Hematopoietic multipotent progenitor cell (in vitro differentiated cells): Measurements from ENCODE around the gene TAF8. TPM values are rescaled to one million over a fixed set of nuclear protein-coding genes. Genes with fewer than 3 reads are reported as not detected.
"Not testable (repeated sequence)": the region's sequence is repeated elsewhere in the genome, so short reads cannot be mapped to it uniquely, and the experiment has no call there.

Experiments used
- DNase-seq, 3 donors: peaks; one replicate each; pipeline ENCODE4 v3.0.0-alpha.2; 2011 to 2015; ENCODE audit warnings: low read depth in 2 of 3, low spot score in 2 of 3
- total RNA-seq: library from RNA; depleted of rRNA; stranded (reverse); fragments of >200 nt; gene quantifications from one replicate; pipeline ENCODE4 v1.2.3, GENCODE V29; 2012

Gene TAF8, protein sequence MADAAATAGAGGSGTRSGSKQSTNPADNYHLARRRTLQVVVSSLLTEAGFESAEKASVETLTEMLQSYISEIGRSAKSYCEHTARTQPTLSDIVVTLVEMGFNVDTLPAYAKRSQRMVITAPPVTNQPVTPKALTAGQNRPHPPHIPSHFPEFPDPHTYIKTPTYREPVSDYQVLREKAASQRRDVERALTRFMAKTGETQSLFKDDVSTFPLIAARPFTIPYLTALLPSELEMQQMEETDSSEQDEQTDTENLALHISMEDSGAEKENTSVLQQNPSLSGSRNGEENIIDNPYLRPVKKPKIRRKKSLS
- 32.0 TPM for total RNA-seq

DNA sequence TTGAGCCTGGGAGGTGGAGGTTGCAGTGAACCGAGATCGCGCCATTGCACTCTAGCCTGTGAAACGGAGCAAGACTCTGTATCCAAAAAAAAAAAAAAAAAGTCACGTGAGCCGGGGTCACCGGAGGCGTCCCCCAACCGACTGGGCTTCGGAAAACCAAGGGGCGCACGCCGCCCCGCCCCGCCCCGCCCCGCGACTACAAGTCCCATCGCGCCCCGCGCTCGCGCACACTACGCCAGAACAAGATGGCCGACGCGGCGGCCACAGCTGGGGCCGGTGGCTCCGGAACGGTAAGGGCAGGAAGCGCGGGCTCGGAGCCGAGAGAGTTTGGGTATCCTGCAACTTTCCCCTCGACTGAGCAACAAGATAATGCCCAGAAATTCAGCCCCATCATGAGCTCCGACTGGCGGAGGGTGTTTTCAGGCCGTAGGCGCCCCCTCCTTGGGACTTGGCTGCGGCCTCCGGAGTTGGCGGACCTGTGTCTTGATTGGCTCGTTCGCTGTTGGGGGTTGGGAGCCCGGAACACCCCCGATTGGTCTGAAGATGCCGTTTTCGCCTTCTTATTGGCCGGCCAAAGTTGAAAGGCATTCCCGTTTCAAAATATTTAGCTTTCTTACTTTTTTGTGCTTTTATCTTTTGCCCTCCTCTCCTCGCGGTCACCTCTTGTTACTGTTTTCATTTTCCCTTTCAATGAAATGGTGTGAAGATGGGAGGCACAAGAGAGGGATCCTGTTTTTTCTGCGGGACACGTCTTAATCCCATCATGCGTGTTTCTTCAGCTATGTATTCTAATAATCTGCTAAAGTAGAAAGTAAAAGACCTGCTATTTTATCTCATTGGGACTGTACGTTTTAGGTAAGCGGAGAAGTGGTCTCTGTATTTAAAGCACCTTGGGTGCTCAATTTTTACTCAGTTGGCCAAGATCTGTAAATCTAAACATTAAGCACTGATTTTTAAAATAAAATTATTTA lies at the start of gene TAF8:
TAF8 (plus strand) TSS at position 228 of the 971 bp plus-strand sequence; CDS start at position 246, 18 bp downstream.
- DNase-seq: peak; percentile 83 to 94 (median 93)

DNA sequence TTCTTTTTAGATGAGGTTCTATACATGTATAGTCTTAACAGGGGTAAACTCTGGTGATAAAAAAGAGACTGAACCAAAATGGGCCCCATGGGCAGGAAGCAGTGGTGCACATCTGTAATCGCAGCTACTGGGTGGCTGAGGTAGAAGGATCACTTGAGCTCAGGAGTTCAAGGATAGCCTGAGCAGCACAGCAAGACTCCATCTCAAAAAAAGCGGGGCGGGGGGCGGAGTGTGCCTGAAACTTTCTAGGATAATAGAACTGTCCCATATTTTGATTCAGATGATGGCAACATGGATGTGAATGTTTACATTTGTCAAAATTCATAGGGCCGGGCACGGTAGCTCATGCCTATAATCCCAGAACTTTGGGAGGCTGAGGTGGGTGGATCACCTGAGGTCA lies 48.8 kb upstream of the TAF8 start:
- DNase-seq: no peak

DNA sequence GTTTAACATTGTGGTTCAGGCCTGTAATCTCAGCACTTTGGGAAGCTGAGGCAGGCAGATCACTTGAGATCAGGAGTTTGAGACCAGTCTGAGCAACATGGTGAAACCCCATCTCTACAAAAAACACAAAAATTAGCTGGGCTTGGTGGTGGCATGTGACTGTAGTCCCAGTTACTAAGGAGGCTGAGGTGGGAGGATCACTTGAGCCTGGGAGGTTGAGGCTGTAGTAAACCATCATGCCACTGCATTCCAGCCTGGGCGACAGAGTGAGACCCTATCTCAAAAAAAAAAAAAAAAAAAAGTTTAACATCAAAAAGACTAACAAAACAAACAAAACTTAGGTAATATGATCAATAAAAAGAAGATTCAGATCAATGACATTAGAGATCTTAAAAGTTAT lies 46.7 kb upstream of the TAF8 start:
- not testable (repeated sequence) for DNase-seq

DNA sequence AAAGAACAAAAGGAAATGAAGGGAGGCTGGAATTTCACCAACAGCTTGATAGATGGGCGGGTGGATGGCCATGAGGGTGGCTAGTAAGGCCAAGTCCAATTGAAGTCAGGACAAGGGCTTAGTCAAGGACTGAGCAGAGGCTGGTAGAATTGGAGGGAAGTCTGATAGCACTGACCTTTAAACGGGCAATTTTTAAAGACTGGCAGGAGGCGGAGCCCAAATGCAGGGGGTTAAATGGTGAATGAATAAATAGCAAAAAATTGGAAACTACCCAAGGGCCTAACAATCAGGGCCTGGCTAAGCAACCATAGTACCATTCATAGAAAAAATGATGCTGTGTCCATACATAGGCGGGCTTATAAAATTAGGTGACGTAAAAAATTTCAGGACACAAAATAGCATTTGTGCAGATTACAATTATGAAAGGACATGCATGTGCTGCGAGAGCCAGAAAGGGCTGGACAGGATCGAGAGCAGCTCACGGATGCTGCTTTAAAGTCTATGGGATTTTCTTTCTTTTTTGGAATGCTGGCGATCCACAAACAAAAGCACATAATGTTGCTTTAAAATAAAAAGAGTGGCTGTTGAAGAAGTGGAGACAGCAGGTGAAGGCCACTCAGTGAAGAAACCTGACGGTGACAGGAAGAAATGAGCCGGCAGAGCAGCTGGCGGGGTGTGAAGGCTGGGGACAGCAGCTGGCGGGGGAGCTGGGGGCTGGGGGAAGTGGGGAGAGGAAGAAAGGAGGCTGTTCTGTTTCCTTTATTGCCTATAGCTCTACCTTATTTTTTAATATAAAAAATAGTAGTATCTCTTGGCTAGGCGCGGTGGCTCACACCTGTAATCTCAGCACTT lies 42.8 kb upstream of the TAF8 start:
- peak in 2 of 3 donors; percentile 38 to 73 for DNase-seq

DNA sequence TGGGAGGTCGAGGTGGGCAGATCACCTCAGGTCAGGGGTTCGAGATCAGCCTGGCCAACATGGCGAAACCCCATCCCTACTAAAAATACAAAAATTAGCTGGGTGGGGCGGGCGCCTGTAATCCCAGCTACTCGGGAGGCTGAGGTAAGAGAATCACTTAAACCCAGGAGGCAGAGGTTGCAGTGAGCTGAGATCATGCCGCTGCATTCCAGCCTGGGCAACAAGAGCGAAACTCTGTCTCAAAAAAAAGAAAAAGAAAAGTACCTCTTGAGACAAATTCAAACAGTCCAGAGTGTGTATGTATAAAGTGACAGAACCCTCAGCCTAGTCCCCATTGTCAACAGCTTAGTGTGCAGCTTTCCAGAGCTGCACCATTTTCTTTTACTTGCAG lies 42.2 kb upstream of the TAF8 start:
- not testable (repeated sequence) for DNase-seq

DNA sequence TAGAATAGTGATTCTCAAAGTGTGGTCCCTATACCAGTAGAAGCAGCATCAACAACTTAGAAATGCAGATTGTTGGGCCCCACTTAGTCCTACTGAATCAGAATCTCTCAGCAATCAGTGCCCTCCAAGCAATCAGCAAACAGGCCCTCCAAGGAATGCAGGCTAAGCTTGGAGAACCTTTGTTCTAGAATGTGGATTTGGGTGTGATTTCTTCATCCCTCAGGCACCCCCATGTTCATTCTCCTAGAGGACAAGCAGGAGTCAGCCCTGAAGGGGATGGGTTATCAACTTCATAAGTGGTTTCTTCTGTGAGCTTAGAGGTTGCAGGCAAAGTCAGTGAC lies 40.5 kb upstream of the TAF8 start:
- DNase-seq: no peak

DNA sequence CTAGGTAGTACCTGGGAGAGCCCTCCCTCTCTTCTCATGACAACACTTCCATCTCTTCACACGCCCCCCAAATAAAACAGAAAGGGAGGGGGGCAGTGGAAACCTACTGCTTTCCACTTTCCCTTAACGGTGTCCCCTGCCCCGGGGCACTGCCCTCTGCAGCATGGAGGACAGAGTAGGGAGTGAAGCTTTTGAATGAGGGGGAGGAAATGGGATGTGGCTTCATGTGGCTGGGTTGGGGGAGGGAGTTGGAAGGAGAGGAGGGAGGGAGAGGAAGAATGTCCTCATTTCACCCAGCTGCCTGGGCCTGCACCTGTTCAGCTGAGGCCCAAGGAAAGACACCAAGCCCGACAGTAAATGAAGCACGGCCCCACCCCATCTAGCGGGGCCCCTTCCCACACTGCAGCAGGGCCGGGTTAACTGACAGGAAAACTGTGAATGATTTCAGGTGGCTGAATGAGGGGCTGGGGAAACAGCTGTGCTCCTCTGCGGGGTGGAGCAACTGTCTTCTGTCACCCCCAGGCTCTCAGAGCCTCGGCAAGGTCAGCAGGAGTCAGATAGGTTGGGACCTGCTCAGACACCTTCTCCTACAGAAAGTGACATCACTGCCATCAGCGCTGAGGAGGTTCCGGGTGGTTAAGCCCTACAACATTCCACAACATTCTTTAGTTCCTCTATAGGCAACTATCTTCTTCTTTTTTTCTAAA lies 40.0 kb upstream of the TAF8 start:
- peak in 2 of 3 donors; percentile 41 to 57 for DNase-seq

DNA sequence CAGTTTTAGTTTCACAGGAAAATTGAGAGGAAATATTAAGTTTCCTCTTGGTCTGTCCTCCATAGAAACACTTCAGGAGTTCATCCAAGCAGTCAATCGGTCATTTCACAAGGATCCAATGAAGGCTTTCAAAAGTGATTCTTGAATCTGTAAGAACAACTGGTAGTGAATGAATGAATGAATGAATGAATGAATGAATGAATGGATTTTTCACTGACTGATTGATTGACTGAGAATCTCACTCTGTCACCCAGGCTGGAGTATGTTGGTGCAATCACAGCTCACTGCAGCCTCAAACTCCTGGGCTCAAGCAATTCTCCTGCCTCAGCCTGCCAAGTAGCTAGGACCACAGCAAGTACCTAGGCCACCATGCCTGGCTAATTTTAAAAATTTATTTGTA lies 39.4 kb upstream of the TAF8 start:
- DNase-seq: no peak

DNA sequence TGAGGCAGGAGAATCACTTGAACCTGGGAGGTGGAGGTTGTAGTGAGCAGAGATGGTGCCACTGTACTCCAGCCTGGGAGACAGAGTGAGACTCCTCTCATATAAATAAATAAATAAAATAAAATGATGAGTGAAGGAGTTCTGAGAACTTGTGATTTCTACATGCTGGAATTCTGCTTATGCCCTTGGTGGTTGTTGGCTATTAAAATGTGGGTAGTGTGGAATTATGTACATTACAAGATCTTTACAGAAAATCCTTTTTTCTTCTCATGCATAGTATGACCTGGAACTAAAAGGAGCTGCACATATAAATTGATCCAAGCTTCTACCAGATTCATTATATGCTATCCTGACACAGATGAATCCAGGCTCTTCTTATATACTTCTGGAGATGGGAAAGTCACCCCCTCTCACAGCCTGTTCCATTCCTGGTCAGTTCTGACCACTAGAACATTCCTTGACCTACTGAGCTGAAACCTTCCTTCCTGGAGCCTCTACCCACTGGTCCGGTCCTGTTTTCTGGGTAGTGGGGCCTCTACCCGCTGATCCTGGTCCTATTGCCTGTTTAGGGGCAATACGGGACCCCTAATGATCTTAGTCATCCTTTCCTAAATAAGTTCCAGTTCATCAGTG lies 37.7 kb upstream of the TAF8 start:
- no peak for DNase-seq

DNA sequence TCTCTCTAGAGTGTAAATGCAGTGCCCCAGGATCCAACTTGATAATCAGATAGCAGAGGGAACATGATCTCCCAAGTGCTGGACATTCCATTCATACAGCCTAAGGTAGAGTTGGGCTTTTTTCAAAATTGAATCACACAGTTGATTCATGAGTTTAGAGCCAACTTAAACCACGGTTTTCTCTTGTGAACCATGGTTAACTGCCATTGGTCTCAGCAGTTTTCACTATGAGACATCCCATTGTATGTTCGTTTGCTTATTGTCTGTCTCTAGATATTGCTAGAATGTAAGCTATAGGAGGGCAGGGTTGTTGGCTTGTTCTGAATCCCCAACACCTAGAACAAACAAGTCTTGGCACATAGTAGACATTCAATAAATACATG lies 37.2 kb upstream of the TAF8 start:
- no peak for DNase-seq

DNA sequence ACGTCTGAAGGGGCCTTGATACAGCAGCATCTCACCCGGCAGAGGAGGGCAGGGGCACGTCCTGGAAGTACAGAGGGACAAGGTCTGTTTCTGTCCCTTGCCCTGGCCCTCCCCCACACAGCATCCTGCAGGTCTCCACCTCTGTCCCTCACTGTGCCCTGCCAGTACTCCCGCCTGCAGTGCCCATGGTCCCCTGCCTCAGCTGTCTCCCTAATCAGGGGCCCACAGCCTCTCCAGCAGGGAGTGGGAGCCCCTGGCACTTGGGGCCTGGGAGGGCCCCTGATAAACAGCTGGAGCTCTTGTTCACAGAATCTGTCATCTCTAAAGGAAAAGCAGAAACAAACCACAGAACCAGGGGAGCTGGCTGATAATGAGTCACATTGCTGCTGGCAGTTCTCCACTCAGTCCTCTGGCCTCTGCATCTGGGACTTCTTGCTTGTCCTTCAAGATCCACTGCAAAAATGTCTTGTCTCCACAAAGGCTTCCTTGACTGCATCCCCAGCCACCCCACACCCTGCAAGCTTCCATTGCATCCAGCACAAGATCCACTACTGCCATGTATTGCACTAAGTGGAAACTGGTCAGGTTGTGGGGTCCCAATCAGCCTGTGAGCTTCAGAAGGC lies 33.2 kb upstream of the TAF8 start:
- DNase-seq: peak in 2 of 3 donors; percentile 87 to 91

DNA sequence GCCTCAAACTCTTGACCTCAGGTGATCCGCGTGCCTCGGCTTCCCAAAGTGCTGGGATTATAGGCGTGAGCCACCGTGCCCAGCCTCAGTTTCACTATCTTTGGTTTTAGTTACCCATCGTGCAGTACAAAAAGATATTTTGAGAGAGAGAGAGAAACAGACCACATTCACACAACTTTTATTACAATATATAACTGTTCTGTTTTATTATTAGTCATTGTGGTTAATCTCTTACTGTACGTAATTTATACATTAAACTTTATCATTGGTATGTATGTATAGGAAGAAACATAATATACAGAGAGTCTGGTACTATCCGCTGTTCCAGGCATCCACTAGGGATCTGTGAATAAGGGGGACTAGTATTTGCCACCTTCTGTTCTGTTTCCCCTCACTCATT lies 29.4 kb upstream of the TAF8 start:
- no peak for DNase-seq

DNA sequence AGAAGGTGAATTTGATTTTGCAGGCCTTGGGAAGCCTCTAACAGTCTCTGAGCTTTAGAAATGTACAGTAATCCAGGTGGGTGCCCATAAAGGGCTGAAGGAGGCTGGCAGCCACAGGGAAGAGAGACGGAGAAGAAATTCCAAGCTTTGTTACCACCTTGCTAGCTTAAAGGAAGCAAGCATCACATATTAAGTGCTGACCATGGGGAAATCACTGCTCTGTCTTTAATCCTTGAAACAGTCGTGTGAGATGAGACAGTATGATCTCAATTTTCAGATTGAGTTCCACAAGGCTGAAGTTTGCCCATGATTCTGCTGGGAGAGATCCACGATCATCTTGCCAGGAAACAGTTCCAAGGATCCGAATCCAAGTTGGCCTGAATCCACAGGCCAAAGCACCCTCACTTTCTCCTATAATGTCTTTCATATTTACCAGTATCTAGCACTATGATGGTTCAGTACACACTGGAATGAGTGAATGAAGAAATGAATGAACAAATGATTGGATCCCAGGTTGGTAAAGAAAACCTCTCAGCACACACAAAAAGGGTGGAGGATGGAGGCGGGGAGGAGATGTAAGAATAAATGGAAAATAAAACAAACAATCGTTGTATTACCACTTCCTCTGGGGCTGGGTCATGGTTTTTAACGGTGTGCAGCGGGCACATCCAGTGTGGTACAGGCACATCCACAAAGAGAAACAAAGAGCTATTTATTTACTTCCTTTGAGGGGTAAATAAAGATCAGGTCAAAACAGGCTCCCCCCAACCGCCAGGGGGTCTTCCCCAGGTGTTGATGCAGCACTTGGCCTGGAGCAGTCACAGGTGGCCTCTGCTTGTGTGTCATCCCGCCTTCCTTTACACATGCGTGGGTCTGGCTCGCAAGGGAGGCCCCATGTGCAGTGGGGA lies 28.2 kb upstream of the TAF8 start:
- DNase-seq: peak in 2 of 3 donors; percentile 45 to 48

DNA sequence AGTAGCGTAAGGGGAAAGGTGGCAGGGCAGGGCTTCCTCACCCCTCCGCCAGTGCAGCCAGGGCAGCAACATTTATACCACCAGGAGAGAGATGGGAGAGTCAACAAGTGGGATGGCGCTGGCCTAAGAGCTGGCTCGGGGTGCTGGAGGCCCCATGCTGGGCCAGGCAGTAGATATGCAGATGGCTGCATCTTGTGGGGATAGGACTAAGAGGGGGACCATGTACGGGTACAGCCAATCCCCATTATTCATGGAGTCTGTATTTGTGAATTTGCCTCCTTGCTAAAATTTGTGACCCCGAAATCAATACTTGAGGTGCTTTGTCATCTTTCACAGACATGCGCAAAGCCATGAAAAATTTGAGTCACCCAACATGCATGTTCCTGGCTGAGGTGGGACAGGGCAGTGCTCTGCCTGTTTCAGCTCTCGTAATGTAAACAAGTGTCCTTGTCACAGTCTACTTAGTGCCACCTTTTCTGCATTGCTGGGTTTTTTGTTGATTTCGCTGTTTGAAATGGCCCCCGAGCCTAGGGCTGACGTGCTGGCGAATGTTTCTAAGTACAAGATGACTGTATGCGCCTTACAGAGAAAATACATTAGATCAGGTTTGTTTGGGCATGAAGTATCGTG lies 27.5 kb upstream of the TAF8 start:
- no peak for DNase-seq

DNA sequence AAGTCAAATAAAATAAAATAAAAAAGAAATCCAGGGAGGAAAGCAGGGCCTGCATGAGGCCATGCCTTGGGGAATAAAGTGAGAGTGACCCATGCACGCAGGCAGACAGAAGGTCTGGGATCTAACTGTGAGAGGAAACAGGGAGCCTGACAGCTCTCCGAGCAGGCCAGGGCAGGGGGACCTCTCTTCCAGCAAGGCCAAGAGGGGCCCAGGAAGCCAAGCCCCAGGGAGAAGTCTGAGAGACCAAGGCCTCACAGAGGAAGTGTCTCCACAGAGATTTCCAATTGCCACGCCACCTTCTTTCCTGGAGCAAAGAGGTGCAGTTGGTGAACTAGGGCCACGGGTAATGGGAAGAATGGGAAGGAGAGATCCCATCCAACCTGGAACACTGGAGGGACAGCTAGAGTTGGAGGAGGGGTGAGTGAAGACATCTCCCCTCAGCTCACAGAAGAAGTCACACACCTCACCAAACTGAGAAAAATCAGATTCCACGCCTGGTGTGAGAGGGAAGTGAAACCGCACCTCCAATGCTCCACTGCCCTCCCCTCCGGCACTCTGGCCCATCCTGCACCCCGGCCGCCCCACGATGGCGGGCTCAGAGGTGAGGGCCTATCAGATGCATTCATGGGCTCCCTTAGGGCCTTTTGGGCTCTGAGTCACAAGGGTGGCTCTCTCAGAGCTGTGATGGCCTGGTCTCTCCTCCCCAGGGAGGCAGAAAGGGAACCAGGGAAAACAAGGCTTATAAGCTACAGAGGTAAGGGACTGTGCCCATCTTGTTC lies 25.1 kb upstream of the TAF8 start:
- DNase-seq: no peak

DNA sequence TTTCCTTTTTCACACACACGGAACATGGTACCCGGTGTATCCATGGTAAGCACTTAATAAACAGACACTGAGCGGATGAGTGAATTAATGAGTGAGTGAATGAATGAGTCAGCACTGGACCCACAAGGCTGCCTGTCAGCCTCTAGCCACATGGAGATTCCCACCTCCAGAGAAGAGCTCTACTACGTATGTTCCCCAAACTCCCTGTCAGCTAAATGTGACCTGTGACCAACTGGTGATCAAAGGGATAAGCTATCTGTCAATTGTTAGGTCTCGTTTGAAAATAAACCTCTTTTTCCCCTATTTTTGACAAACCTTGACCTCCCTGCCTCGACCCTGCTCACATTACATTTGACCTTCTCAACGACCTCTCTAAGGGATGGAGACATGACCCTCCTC lies 24.5 kb upstream of the TAF8 start:
- no peak for DNase-seq

DNA sequence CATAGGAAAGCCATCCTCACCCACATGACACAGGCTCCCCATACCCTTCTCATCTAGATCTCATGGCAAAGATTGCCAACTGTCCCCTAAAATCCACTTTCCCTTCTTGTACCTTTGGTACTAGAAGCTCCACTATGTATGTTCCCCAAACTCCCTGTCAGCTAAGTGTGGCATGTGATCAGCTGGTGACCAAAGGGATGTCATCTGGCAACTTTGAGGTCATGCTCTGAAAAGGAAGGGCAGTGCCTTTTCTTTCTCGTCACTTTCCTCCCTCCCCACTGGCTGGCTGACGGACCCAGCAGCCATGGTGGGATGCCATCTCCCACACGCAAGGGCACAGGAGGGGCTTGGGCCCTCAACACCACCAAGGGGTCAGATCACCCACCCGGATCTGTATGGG lies 23.8 kb upstream of the TAF8 start:
- no peak for DNase-seq
